HEK293T (cell line): ENCODE measurements around the gene VTI1A.

ENCODE experiments used
- CTBP1 ChIP-seq: fragments of 450-650 bp; IDR thresholded peaks from 2 replicates; pipeline ENCODE4 v1.6.1; 2016; ENCODE audit warnings: borderline replicate concordance
- FOXK2 ChIP-seq: fragments of 450-650 bp; IDR thresholded peaks from 2 replicates; pipeline ENCODE4 v1.6.1; 2016; ENCODE audit warnings: mild to moderate bottlenecking
- HDGF ChIP-seq: fragments of 450-650 bp; IDR thresholded peaks from 2 replicates; pipeline ENCODE4 v1.6.1; 2017; ENCODE audit warnings: antibody characterized with exemption, borderline replicate concordance
- LEF1 ChIP-seq: fragments of 450-650 bp; IDR thresholded peaks from 2 replicates; pipeline ENCODE4 v1.6.1; 2017; ENCODE audit warnings: mild to moderate bottlenecking, borderline replicate concordance
- NFRKB ChIP-seq: fragments of 450-650 bp; IDR thresholded peaks from 2 replicates; pipeline ENCODE4 v1.6.1; 2016; ENCODE audit warnings: mild to moderate bottlenecking, moderate library complexity

GRCh38 chr10:112526906-112527305, 79.9 kb downstream of the VTI1A start:
- TF ChIP-seq HDGF (no peak), NFRKB (no peak), FOXK2 (no peak), LEF1 (no peak), CTBP1 (no peak)
